Endometrium (tissue), 2 donors: ENCODE data around the gene AOC2.
"Not testable (repeated sequence)": the region's sequence is repeated elsewhere in the genome, so short reads cannot be mapped to it uniquely, and the experiment has no call there.

Experiments
- FAIRE-seq: peaks from 2 replicates; lab custom pipeline; 2012; peaks lifted over from hg19 to GRCh38; lab: Jason Lieb, UNC
- donor health status: control.
- donor health status: control.

AOC2 gene

DNA sequence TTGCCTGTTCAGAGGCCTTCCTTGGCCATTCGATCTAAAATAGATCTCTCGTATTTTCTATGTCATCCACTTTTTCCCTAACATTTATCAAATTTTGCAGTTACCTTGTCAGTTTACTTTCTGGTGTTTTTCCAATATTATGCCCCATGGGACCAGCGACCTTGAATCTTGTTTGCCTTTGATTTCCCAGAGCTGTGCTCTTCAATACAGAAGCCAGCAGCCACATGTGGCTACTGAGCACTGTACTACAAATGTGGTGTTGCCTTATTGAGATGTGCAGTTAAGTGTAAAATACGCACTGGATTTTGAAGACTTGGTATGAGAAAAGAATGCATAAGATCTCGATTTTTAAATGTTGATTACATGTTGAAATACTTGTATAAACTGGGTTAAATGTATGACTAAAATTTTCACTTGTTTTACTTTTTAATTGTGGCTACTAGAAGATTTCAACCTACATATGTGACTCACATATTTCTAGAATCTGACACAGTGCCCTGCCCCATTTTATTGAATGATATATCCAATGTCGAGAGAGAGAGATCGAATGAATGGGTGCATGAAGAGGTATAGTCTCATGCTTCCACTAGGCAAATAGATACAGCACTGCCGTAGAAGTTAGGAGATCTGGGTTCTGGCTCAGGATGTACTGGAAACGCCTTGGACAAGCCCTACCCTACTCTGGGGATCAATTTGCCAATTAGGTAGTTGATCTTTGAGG, 12.0 kb upstream of the AOC2 start:
- no peak for FAIRE-seq

DNA sequence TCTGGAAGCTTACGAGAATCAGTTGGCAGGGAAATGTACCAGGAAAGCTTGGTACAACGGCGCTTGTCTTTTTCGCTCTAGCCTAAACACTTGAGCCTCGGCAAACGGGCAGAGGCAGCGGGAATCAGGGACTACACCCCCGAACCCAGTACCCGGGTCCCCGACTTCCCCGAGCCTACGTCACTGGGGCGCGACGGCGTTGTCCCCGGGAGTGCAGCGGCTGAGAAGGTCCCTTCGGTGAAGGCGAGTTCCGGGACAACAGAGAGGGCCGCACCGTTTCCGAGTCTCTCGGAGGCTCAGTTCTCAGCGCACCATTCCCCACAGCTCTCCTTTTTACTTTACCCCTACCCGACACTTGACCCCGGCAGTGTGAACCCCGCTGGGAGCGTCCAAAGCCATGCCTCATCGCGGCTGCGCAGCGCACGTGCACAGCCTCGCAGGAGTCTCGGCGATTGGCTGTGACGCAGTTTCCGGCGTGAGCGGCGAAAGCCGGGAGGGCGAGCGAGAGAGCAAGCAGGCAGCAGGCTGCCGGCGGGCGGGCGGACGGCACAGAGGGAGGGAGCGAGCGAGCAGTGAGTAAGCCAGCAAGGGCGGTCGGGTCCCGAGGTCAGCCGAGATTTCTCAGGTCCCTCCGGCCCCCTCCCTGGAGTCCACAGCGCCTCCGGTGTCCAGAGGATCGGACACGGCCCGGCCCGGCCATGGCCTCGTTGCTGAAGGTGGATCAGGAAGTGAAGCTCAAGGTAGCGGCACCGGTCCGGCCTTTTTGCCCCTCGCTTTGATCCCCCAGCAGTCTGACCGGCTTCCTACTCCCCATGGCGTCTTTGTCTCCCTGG, 11.2 kb upstream of the AOC2 start, which contains the start of gene PSME3:
PSME3 (plus strand) TSS at position 464 of the 833 bp plus-strand sequence; CDS start at position 699, 235 bp downstream.
- FAIRE-seq, result no peak

GRCh38 chr17:42833767-42834422, 10.5 kb upstream of the AOC2 start:
- FAIRE-seq, result no peak

GRCh38 chr17:42835732-42836131, 8.6 kb upstream of the AOC2 start:
- no peak for FAIRE-seq

GRCh38 chr17:42841975-42842685, 2.2 kb upstream of the AOC2 start:
- no peak for FAIRE-seq

- peak; percentile 70 for FAIRE-seq
These were observed 934 bp upstream of the AOC2 start for GRCh38 chr17:42843358-42843934.

DNA sequence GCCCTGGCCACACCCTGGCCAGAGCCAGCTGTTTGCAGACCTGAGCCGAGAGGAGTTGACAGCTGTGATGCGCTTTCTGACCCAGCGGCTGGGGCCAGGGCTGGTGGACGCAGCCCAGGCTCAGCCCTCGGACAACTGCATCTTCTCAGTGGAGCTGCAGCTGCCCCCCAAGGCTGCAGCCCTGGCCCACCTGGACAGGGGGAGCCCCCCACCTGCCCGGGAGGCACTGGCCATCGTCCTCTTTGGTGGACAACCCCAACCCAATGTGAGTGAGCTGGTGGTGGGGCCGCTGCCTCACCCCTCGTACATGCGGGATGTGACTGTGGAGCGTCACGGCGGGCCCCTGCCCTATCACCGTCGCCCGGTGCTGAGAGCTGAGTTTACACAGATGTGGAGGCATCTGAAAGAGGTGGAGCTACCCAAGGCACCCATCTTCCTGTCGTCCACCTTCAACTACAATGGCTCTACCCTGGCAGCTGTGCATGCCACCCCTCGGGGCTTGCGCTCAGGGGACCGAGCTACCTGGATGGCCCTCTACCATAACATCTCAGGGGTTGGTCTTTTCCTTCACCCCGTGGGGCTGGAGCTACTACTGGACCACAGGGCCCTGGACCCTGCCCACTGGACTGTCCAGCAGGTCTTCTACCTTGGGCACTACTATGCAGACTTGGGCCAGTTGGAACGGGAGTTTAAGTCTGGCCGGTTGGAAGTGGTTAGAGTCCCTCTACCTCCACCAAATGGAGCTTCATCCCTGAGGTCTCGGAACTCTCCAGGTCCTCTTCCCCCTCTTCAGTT, 578 bp downstream of the AOC2 start:
- FAIRE-seq, result no peak

DNA sequence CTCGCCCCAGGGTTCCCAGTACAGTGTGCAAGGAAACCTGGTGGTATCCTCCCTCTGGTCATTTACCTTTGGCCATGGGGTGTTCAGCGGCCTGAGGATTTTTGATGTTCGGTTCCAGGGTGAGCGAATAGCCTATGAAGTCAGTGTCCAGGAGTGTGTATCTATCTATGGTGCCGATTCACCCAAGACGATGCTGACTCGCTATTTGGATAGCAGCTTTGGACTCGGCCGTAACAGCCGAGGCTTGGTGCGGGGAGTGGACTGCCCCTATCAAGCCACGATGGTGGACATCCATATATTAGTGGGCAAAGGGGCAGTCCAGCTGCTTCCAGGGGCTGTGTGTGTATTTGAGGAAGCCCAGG, 1.2 kb downstream of the AOC2 start:
- no peak for FAIRE-seq

DNA sequence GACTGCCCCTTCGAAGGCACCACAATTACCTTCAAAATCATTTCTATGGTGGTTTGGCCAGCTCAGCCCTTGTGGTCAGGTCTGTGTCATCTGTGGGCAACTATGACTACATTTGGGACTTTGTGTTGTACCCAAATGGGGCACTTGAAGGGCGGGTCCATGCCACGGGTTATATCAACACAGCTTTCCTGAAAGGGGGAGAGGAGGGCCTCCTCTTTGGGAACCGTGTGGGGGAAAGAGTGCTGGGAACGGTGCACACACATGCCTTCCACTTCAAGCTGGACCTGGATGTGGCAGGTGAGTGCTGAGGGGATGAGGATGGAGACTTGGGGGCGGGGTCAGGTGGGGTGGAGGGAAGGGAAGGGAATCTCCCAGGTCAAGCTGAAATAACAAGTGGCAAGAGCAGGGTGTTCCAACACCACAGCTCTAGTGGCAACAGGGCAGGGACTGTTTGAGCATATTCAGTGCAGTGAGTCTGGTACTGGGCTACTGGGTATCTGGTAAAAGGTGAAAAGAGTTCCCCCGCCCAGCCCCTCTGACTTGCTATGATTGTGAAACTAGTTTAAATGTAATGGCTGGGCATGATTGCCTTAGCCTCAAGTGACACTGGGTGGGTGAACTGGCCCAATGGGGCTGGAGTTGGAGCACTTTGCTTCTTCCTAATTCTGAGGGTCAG, 1.7 kb downstream of the AOC2 start:
- no peak for FAIRE-seq

GRCh38 chr17:42846594-42847280, 2.4 kb downstream of the AOC2 start:
- no peak for FAIRE-seq

DNA sequence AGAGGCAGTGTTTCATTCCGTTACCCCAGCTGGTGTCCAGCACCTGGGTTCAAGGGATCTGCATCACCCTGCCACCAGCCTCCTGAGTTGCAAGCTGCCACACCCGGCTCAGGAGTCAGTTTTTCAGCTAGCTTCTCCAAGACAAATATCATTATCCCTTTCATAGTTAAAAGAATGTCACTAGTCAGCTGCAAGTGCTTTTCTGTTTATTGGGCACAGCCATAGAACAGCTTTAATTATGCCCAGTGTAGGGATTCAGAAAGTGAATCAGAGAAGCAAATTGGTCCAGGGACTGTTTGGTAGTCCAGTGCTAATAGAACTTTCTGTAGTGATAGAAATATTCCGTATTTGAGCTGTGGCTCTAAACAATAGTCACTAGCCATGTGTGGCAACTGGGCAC, 3.7 kb downstream of the AOC2 start:
- no peak for FAIRE-seq

DNA sequence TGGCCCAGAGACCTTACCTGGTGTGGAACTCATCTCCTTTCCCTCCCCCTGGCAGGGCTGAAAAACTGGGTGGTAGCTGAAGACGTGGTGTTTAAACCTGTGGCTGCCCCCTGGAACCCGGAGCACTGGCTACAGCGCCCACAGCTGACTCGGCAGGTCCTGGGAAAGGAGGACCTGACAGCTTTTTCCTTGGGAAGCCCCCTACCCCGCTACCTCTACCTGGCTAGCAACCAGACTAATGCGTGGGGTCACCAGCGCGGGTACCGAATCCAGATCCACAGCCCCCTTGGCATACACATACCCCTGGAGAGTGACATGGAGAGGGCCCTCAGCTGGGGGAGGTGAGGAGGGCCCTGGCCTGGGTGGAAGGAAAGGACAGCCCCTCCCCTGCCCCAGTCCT, 4.7 kb downstream of the AOC2 start:
- FAIRE-seq, result no peak

GRCh38 chr17:42849451-42850181, 5.2 kb downstream of the AOC2 start:
- no peak for FAIRE-seq

DNA sequence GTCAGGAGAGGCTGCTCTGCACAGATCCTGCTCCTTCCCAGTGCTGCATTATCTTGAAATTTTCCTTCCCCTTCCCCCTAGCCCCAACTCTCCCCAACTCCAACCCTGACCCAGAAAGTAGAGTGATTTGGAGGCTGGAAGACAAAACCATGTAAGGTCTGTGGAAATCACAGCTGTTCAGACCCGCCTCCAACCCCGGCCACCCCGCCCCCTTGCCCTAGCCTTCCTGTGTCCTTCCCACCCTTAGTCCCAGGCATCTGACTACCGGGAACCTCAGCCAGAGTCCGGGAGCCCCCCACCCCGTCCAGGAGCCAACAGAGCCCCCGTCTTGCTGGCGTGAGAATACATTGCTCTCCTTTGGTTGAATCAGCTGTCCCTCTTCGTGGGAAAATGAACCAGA, 6.6 kb downstream of the AOC2 start, which contains the start of gene AOC3:
AOC3 (plus strand) TSS at position 246 of the 400 bp plus-strand sequence; CDS start at position 391, 145 bp downstream.
- FAIRE-seq, result no peak

DNA sequence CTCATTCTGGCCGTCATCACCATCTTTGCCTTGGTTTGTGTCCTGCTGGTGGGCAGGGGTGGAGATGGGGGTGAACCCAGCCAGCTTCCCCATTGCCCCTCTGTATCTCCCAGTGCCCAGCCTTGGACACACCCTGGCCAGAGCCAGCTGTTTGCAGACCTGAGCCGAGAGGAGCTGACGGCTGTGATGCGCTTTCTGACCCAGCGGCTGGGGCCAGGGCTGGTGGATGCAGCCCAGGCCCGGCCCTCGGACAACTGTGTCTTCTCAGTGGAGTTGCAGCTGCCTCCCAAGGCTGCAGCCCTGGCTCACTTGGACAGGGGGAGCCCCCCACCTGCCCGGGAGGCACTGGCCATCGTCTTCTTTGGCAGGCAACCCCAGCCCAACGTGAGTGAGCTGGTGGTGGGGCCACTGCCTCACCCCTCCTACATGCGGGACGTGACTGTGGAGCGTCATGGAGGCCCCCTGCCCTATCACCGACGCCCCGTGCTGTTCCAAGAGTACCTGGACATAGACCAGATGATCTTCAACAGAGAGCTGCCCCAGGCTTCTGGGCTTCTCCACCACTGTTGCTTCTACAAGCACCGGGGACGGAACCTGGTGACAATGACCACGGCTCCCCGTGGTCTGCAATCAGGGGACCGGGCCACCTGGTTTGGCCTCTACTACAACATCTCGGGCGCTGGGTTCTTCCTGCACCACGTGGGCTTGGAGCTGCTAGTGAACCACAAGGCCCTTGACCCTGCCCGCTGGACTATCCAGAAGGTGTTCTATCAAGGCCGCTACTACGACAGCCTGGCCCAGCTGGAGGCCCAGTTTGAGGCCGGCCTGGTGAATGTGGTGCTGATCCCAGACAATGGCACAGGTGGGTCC, 7.2 kb downstream of the AOC2 start:
- not testable (repeated sequence) for FAIRE-seq

DNA sequence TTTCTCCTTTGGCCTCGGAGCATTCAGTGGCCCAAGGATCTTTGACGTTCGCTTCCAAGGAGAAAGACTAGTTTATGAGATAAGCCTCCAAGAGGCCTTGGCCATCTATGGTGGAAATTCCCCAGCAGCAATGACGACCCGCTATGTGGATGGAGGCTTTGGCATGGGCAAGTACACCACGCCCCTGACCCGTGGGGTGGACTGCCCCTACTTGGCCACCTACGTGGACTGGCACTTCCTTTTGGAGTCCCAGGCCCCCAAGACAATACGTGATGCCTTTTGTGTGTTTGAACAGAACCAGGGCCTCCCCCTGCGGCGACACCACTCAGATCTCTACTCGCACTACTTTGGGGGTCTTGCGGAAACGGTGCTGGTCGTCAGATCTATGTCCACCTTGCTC, 8.0 kb downstream of the AOC2 start:
- no peak for FAIRE-seq

DNA sequence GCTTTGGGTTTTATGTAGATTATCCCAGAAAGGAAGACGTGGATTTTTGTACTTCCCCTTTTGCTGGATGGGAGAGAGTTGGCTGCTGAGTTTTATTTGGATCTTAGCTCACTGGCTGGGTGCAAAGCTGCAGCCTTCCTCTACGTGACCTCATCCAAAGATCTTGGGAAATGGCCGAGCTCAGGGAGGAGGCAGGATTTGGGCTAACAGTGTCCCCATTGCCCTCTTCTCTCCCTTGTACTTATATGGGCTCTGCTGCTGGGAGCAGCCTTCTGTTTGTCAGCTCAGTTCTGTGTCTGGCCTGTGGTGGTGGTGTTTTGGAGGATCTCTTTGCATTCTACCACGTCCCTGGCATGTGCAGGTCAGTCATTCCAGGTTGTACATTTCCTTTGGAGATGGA, 8.6 kb downstream of the AOC2 start:
- FAIRE-seq, result no peak

DNA sequence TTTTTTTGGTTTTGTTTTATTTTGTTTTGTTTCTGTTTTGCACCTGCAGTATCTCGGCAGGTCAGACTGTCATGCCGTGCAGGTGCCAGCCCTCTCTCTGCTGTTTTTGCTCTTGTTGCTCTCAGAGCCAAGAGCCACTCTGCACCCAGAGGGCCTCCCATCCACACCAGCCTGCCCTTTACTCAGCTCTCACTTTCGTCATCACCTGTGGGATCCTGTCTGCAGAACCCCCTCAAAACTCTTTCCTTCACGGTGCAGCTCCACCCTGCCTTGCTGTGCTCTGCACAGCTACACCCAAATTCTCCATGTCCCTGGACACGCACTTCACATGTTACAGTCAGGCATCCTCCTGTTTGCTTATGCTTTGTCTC, 9.2 kb downstream of the AOC2 start:
- FAIRE-seq, result no peak
